ENCODE data around the gene CHORDC1.

Gene CHORDC1

DNA sequence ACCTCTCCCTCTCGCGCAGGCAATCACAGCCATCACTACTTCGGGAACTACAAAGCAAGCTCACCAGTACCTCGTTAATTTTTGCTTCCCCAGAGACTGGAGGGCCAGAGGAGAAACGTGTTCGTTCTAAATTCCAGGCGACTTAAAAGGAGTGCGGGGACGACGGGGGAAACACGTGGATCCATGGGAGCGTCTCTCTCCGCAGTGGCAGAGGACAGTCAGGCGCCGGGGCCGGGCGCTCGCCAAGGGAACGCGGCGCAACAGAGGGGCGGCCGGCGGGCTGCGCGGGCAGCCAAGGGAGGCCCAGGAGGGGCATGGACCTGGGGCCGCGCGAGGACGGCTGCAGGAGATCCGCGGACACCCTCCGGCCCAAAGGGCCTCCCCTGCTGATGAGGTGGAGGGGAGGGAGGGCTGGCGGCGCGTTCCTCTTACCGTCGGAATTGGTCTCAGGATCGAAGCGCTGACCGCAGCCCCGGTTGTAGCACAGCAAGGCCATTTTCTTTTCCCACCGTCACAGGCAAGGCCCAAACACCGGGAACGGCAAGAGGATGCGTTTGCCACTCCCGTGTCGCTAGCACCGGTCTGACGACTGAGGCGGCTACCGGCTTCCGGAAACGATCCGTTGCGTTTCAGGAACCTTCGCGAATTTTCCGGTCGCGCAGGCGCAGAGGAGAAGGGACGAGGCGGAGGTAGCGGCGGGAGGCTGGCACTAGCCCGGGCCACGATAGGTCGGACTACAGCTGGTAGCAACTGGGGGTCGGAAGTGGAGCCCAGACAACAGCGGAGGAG lies at the start of gene CHORDC1:
Gene CHORDC1, minus strand, starts transcription at position 591 of the 789 bp plus-strand sequence. Its CDS starts 95 bp downstream, at position 496.
- DNase-seq = peak; percentile 91

DNA sequence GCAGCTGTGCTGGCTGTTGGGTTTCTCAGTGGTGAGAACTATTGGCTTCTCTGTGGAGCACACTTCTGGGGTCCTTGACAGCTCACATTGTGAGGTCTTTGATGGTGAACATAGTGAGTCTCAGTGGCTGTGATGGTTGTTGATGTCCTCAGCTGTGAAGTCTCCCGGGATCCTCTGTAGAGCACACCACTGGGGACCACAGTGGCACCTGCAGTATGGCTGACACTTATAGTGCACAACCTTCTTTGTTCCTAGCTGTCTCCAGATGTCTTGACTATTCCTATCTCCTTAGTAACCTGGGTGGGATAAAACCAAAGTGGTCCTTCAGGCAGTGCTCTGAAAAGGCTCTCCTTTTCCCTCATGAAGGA lies 34.3 kb upstream of the CHORDC1 start:
- DNase-seq = no peak

DNA sequence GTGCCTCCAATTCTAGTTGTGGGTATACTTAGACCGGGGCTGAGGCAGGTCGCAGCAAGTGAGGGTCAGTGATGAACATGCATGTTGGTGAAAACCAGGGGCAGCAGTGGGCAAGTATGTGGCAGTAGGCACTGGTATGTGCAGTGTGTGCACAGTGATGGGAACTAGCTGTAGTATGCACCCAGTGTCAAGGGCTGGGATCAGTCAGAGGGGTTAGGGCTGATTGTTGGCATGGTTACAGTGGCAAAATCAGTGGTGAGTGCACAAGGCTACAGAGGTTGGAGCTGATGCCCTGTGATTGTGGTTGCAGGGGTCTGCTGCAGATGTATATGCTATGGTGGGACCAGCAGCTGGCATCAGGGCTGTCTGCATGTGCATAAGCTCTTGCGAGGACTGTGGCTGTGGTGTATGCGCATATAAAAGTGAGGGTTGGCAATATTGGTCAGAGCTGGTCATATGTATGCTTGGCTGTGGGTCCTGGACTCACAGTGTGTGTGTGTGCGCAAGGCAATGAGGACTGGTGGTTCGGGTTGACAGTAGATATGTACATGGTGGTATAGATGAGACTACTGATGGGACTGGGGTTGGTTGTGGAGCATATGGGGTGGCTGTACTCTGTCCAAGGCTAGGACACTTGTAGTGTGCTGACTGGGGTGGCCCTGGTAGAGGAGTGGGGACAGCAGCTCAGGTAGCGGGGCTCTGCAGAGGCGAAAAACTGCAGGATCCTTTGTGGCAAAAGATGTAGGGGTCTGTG lies 33.7 kb upstream of the CHORDC1 start:
- DNase-seq = no peak

DNA sequence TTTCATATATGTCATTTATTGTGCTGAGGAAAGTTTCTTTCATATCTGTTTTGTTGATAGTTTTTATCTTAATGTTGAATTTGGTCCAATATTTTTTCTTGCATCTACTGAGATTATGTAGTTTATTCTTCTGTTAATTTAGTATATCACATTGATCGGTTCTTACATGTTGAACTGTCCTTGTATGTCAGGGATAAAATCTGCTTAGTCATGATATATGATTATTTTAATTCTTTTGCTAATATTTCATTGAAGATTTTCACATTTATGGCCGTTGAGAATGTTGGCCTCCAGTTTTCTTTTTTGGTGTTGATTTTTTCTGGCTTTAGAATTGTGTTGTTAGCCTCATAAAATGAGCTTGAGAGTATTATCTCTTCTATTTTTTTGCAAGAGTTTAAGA lies 31.2 kb upstream of the CHORDC1 start:
- DNase-seq = no peak

DNA sequence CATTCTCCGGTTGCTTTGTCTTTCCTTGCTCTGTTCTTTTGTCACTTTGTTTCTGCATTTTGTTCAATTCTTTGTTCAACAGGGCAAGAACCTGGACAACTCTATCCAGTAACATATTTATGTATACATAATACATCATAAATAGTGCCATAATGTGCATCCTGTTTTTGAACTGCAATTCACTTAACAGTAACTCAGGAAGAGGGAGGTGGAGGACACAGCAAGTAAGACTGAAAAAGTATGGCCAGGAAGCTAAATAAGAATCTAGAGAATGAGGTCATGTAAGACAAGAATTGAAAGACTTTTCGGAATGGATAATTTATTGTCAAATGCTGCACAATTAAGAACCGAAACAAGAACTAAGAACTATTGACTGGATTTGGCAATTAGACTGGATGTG lies 29.2 kb upstream of the CHORDC1 start:
- DNase-seq = no peak

DNA sequence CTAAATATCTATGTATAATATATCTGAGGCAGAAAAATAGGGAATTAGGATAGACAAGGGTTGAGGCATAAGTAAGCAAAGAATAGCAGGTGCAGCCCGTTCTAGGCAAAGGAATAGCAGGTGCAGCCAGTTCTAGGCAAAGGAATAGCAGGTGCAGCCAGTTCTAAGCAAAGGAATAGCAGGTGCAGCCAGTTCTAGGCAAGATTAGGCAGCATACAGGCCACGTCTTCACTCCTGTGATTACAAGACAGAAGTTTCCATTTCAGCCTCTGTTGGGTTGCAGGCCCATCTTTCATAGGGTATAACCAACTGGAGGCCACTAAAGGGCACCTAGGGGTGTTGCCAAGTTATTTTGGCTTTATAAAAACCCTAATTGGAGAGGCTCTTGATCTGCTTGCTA lies 28.8 kb upstream of the CHORDC1 start:
- DNase-seq = no peak

DNA sequence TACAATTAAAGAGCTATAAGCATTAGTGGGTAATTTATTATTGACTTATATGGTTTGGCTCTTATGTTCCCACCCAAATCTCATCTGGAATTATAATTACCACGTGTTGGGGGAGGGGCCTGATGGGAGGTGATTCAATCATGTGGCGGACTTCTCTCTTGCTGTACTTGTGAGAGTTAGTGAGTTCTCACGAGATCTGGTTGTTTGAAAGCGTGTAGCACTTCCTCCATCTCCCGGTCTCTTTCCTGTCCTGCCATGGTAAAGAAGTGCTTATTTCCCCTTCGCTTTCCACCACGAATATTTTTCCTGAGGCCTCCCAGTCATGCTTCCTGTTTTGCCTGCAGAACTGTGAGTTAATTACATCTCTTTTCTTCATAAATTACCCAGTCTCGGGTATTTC lies 28.1 kb upstream of the CHORDC1 start:
- DNase-seq = no peak

DNA sequence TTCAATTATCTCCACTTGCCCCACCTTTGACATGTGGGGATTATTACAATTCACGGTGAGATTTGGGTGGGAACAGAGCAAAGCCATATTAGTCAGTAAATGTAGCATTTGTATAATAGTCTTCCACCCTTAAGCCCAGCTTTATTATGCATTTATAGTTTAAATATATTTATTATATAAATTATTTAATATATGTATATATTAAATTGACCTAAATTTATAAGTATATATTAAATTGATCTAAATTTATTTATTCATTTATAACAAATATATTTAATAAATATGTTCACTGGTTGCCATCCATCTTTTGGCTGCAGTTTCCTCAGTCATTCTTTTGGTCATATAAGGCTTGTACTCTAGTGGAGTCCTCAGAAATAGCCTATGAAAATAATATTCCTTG lies 23.6 kb upstream of the CHORDC1 start:
- no peak for DNase-seq

DNA sequence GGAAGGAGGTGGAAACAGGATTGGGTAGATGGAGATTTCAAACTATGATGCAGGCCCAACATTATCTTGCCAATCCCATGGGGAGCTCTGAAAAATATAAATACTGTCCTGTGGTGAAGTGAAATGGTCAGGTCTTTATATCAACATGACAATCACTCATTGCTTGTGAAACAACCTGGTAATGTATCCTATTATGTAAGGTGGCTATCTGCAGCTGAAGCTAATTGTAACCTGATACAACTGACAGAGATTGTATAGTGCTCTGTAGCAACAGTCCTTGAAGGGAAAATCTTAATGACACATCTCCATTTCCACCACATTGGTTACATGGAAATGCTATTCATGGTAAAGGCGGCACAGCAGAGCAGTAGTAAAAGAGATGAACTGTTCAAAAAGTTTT lies 20.7 kb upstream of the CHORDC1 start:
- no peak for DNase-seq

DNA sequence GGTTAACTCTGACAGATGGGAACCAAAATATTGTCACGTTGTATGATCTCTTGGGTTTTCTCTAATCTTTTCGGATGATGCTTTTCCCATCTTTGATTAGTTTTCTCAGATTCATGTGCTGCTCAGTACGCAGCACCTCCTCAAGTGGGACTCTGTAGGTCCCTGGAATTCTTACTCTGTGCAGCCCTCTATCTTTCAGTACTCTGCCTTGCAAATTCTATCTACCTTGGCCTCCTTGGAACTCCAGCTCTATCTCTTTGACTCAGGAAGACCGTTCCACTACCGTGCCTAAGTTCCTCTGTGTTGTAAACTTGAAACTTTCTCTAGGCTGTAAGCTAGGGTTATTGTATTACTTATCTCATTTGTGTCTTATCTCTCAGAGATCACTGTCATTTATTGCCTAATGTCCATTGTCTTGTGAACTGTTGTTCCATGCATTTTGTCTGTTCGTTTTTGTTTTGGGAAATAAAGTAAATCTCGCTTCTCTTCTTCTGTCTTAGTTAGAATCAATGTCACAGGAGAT lies 20.1 kb upstream of the CHORDC1 start:
- no peak for DNase-seq

DNA sequence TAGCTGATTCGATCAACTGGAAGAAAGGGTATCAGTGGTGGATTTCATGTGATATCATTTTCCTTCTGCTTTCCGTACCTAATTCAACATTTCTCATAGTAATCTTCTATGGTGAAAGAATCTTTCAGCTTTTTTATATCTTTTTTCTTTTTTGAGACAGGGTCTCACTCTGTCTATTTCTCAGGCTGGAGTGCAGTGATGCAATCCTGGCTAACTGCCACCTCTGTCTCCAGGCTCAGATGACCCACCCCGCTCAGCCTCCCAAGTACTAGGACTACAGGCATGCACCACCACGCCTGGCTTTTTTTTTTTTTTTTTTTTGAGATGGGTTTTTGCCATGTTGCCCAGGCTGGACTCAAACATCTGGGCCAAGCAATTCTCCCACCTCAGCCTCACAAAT lies 18.6 kb upstream of the CHORDC1 start:
- DNase-seq = no peak

DNA sequence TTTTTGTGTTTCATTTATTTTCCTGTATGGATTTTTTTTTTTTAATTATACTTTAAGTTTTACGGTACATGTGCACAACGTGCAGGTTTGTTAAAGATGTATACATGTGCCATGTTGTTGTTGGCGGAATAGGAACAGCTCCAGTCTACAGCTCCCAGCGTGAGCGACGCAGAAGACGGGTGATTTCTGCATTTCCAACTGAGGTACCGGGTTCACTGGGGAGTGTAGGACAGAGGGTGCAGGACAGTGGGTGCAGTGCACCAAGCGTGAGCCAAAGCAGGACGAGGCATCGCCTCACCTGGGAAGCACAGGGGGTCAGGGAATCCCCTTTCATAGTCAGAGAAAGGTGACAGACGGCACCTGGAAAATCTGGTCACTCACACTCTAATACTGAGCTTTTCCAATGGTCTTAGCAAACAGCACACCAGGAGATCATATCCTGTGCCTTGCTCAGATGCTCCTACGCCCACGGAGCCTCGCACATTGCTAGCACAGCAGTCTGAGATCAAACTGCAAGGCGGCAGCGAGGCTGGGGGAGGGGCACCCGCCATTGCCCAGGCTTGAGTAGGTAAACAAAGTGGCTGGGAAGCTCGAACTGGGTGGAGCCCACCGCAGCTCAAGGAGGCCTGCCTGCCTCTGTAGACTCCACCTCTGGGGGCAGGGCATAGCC lies 17.3 kb upstream of the CHORDC1 start:
- DNase-seq = peak; percentile 14

DNA sequence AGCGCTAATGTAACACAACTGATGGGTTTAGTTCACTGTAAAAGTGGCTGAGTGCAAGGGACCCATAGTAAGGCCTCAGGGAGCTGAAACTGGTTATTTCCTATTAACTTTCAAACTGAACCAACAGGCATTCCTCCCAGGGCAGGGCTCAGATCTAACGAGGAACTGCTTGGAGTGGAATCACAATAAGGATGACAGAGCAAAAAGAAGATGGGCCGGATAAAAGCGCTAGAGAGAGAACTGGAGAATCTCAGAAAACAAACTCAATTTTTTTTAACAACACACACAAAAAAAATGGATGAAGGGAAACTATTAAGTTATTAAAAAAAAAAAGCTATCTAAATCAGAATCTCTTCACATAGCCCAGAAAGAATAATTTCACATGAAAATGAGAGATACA lies 14.2 kb upstream of the CHORDC1 start:
- no peak for DNase-seq

DNA sequence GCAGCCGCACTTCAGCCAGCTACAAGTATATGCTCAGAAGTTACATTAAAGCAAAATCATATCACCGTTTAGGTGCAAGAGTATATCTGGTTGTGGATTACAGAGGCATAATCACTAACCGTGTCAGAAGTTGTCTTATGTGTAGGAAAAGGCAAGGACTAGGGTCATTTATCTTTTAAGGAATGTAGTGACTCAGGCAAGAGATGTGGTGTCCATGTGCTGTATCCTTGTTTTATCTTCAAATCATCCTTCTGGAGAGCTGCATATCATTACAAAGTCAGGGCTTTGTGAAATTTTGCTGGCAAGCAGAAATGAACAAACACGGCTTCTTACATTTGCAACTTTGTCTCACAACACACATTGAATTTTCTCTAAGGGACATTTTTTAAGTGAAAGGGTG lies 12.7 kb upstream of the CHORDC1 start:
- DNase-seq = no peak

DNA sequence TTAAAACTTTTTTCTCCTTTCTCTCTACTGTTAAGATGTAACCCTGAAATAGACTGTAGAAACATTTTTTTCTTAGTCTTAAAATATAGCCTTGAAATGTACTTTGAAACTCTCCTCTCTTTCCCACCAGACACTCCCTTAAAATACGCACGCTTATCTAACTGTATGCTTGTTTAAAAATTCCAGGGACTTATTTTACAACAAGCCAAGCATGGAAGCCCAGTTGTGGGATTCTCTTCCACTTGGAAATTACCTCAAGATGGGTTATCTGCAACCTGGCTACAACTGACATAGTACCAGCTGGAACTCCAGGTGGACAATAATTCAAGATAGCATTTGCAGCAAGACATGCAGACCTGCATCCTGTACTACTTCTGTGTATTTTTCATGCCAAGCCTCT lies 12.1 kb upstream of the CHORDC1 start:
- DNase-seq = no peak

DNA sequence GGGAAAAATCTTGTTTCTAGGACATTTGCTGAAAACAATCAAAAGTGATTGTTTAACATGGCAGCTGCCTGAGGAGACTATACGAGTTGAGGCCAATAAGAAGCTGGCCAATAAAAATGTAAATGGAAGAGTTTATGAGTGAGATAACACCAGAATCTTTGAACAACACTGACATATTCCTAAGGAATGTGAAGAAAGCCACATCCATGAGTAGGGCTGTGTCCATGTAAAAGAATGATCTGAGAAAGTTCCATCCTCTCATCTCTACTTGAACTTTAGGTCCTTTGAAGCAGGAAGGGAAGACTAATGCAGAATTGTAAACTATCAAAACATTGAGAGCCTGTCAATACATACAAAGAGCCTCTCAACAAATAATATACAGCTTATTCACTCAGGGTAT lies 6.9 kb upstream of the CHORDC1 start:
- DNase-seq = no peak

DNA sequence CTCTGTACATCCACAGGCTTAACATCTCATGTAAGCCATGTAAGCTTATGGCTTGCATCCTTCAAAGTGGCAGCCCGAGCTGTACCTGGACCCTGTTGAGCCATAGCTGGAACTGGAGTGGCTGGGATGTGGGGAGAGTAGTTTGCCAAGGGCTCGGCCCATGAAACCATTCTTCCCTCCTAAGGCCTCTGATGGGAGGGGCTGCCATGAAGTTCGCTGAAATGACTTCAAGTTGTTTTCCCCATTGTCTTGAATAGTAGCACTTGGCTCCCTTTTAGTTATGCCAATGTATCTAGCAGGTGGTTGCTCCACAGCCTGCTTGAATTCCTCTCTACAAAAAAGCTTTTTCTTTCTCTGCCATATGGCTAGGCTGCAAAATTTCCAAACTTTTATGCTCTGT lies 5.2 kb upstream of the CHORDC1 start:
- DNase-seq = no peak

DNA sequence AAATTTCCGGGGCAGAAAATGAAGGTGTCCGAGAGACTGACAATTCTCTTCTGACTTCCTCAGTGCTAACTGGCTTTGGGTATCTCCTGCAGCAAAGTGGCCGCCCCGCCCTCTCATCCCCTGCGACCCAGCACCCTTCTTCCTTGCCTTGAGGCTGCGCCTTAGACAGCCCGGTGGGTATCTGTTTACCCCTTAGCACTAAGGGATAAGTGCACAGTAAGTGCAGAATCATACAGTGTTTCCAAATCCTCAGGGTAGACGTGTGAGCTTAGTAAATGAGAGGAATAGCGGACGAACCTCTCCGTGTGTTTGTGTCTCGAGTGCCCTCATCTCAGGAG lies 368 bp upstream of the CHORDC1 start:
- no peak for DNase-seq

DNA sequence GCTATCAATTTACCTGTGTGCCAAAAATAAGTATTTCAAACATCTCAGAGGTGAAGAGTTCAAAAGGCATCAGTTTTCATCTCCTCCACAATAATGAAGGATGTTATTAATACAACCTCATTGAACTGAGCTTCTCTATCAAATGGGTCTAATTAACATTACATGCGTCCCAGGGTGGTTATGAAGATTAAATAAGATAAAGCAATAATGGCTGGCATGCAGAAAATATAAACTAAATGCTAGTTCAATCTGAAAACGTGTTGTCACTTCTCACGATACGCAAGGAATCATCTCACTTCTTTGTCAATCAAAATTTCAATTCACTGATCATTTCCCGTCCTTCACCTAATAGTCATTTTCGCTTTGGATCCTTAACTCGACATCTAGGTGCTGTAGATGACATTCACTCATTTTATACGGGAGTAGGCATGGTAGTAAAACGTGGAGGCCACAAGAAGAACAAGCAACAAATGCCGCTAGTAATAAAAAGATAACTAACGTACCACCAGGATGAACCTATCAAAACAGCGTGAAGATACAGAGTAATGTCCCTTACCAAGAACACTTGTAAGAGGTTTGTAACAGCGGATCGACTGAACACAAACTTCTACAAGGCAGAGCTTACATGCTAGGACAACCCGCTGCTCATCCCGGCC lies 918 bp downstream of the CHORDC1 start:
- no peak for DNase-seq

DNA sequence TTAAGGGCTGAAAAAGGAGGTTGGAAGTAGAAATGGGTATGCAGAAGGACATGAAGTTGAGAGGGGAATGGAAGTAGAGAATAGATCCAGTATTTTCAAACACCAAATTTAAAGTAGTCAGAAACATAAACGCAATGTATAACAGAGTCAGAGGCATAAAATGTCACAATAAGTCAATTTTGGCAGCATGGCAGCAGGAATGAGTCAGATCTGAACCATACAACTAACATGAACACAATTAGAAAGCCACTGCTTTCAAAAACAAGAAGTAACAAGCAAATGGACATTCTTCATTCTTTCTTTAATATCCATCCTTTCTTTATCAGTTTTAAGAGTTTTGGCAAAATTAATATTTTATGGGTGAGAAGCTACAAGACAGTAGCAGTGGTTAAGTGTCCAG lies 2.5 kb downstream of the CHORDC1 start:
- DNase-seq = no peak

DNA sequence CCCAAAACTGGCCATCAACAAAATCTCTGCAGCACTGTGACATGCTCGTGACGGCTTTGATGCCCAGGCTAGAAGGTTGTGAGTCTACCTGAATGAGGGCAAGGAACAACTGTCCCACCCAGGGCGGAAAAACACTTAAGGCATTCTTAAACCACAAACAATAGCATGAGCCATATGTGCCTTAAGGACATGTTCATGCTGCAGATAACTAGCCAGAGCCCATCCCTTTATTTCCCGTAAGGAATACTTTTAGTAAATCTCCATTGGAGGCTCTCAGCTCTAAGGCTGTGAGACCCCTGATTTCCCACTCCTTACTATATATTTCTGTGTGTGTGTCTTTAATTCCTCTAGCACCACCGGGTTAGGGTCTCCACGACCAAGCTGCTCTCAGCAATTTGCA lies 3.4 kb downstream of the CHORDC1 start:
- DNase-seq = no peak

DNA sequence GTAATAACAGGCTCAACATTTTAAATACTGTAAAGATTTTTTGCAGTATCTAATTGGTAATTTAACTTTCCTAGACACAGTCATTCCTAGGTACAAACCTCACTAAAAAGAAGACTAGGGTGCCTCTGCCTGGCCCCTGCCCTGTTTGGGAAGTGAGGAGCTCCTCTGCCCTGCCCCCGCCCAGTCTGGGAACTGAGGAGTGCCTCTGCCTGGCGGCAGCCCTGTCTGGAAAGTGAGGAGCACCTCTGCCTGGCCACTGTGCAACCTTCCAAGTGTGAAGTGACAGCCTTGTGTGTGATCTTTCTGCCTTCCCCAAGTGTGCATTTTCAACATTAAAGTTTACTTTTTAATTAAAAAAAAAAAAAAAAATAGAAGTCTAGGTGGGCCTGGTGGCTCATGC lies 4.2 kb downstream of the CHORDC1 start:
- DNase-seq = no peak

DNA sequence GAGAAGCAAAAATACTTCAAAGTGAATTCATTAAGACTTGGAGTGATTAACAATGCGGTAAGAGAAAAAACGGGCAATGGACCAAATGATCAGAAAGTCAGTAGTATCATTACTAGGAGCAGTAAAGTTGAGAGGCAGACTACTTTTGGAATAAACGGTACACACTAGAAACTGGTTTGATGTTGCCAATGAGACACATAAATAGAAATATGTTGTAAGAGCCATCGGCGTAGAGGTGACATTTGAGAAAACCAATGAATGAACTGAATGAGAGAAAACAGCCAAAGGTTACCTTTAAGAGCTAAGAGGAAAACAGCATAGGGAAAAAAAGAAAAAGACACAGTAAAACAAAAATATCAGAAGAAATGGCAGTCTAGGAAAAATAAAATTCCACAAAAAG lies 6.2 kb downstream of the CHORDC1 start:
- no peak for DNase-seq
